ENCODE measurements around the gene KRTAP4-12. TPM values are rescaled to one million over a fixed set of nuclear protein-coding genes. Genes with fewer than 3 reads are reported as not detected.

KRTAP4-12 gene
- total and polyA plus RNA-seq, 2 donors (not counting 1 experiment from before 2014, with no cell fraction given): 0.12 TPM; not detected in 1

DNA sequence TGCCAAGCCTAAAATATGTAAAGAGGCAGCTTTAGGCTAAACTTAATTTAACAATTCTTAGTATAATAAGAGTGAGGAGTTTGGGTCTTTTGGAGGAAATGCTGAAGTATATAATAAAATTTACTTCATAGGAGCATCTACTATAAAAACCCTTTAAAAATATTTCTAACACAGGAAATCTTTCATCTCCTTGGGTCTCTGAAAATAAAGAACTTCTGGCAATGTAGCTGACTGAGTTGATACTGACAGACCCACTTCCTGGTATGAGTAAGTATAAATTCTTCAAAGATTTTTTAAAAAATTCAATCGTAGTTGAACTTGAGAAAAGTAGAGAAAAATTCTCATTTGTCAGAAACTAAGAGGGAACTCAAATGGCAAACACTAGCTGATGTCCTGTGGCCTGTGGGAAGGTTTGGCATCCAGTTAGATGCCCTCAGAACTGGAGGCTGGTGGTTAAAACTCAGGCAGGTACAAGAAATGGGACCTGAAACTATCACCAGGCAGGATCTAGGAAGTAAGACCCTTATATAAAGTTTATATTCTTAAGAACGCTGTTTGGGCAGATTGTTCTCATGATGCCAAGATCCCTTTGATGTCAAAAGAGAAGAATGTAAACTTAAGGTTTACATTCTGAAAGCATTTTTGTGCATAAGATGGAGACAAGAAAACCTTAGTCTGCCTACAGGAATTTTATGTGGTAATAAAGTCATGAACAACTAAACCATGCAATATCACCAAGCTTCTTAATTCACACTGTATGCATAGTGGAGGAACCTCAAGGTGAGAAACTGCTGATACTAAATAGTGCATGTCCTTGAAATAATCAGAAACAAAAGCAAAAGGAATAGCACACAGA lies 10.1 kb upstream of the KRTAP4-12 start:
- H3K4me1 Mint-ChIP-seq: peaks cover 5% of the 10 kb centered on the region
- TF ChIP-seq, protein P1, sequence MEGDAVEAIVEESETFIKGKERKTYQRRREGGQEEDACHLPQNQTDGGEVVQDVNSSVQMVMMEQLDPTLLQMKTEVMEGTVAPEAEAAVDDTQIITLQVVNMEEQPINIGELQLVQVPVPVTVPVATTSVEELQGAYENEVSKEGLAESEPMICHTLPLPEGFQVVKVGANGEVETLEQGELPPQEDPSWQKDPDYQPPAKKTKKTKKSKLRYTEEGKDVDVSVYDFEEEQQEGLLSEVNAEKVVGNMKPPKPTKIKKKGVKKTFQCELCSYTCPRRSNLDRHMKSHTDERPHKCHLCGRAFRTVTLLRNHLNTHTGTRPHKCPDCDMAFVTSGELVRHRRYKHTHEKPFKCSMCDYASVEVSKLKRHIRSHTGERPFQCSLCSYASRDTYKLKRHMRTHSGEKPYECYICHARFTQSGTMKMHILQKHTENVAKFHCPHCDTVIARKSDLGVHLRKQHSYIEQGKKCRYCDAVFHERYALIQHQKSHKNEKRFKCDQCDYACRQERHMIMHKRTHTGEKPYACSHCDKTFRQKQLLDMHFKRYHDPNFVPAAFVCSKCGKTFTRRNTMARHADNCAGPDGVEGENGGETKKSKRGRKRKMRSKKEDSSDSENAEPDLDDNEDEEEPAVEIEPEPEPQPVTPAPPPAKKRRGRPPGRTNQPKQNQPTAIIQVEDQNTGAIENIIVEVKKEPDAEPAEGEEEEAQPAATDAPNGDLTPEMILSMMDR (IDR thresholded peaks at IDR 0.05): no peak
- TF ChIP-seq EZH2 (IDR thresholded peaks at IDR 0.05; ENCODE audit: borderline replicate concordance, insufficient read depth, low read depth, low read length, poor library complexity, severe bottlenecking): no peak
- Histone ChIP-seq H3K27me3 (replicated peaks in 1 of 4; ENCODE audit: control extremely low read depth in 1 of 4, control insufficient read depth in 3 of 4, insufficient read depth in 4 of 4, low read length in 3 of 4) (no peaks in the 10 kb centered on the region), H3K9me3 (ENCODE audit: control extremely low read depth in 1 of 3, control insufficient read depth in 2 of 3, insufficient read depth in 1 of 3, low read length in 2 of 3) (peaks cover 0 to 2% (median 1%) of the 10 kb centered on the region in 3 donors), H3K79me2 (ENCODE audit: control insufficient read depth, insufficient read depth, low read length) (no peaks in the 10 kb centered on the region), H3K4me1 (ENCODE audit: control insufficient read depth in 2 of 2, insufficient read depth in 2 of 2, low read length in 2 of 2) (peaks cover 9 to 15% of the 10 kb centered on the region in 2 donors), H2AFZ (ENCODE audit: insufficient read depth, low read depth, low read length, poor library complexity, severe bottlenecking) (peak overlapping the region; percentile 8), H3K4me2 (replicated peaks; ENCODE audit: low read depth, low read length, poor library complexity, severe bottlenecking) (peak overlapping the region; percentile 18), H3K27ac (ENCODE audit: low read length in 2 of 2) (no peak overlapping the region), H3K9ac (ENCODE audit: low read length) (no peak overlapping the region), H3K4me3 (ENCODE audit: control extremely low read depth in 1 of 5, extremely low read depth in 1 of 5, insufficient read depth in 1 of 5, low read depth in 2 of 5, low read length in 4 of 5) (no peak overlapping the region), H3K36me3 (replicated peaks in 1 of 2; ENCODE audit: control extremely low read depth in 1 of 2, control insufficient read depth in 1 of 2, extremely low read depth in 1 of 2, insufficient read depth in 2 of 2, low read length in 1 of 2) (no peaks in the 10 kb centered on the region), H4K20me1 (ENCODE audit: control insufficient read depth, insufficient read depth, low read length, poor library complexity, severe bottlenecking) (no peaks in the 10 kb centered on the region)
- ATAC-seq (ENCODE audit: low read depth) (no peak), DNase-seq (no peak)
- peaks cover 3% of the 10 kb centered on the region for H3K9me3 Mint-ChIP-seq (ENCODE audit: insufficient read depth)
- CTCF ChIA-PET: no interaction called here
- WGBS (ENCODE audit: insufficient coverage): no CpG with 5 or more reads among the region's 2 CpGs
- POLR2A ChIA-PET: no interaction called here
- H3K27me3 Mint-ChIP-seq: peaks cover 9% of the 10 kb centered on the region
- no peak overlapping the region for H3K4me3 Mint-ChIP-seq
- H3K27ac Mint-ChIP-seq: no peak overlapping the region
- intact Hi-C loops (cut with micrococcal nuclease): no loop called here

DNA sequence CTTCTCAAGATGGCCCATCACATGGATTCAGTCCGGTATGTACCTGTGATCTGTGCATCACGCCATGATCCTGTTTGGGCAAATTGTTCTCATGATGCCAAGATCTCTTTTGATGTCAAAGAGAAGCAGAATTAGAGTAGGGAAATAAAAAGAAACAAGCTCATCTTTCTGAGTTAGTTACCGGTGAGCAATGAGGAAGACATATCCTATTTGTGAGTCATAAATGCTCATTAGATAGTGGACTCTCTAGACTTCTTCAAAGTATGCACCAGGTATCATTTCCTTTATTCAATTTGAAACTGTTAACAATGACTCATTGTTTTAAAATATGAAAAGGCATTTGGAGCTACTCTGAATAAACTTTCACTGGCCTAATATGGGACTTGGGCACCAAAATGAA lies 8.0 kb upstream of the KRTAP4-12 start:
- Histone ChIP-seq H3K4me2 (replicated peaks; ENCODE audit: low read depth, low read length, poor library complexity, severe bottlenecking) (no peak overlapping the region), H3K36me3 (replicated peaks in 1 of 2; ENCODE audit: control extremely low read depth in 1 of 2, control insufficient read depth in 1 of 2, extremely low read depth in 1 of 2, insufficient read depth in 2 of 2, low read length in 1 of 2) (no peaks in the 10 kb centered on the region), H3K79me2 (ENCODE audit: control insufficient read depth, insufficient read depth, low read length) (no peaks in the 10 kb centered on the region), H3K27me3 (replicated peaks in 1 of 4; ENCODE audit: control extremely low read depth in 1 of 4, control insufficient read depth in 3 of 4, insufficient read depth in 4 of 4, low read length in 3 of 4) (no peaks in the 10 kb centered on the region), H4K20me1 (ENCODE audit: control insufficient read depth, insufficient read depth, low read length, poor library complexity, severe bottlenecking) (no peaks in the 10 kb centered on the region), H3K4me1 (ENCODE audit: control insufficient read depth in 2 of 2, insufficient read depth in 2 of 2, low read length in 2 of 2) (peaks cover 9 to 15% of the 10 kb centered on the region in 2 donors), H2AFZ (ENCODE audit: insufficient read depth, low read depth, low read length, poor library complexity, severe bottlenecking) (no peak overlapping the region), H3K27ac (ENCODE audit: low read length in 2 of 2) (no peak overlapping the region), H3K4me3 (ENCODE audit: control extremely low read depth in 1 of 5, extremely low read depth in 1 of 5, insufficient read depth in 1 of 5, low read depth in 2 of 5, low read length in 4 of 5) (no peak overlapping the region), H3K9me3 (ENCODE audit: control extremely low read depth in 1 of 3, control insufficient read depth in 2 of 3, insufficient read depth in 1 of 3, low read length in 2 of 3) (no peaks in the 10 kb centered on the region), H3K9ac (ENCODE audit: low read length) (no peak overlapping the region)
- no peak for TF ChIP-seq EZH2 (IDR thresholded peaks at IDR 0.05; ENCODE audit: borderline replicate concordance, insufficient read depth, low read depth, low read length, poor library complexity, severe bottlenecking)
- TF ChIP-seq, protein P1 (IDR thresholded peaks at IDR 0.05): no peak
- DNase-seq: no peak
- ChIA-PET CTCF (no interaction called here), POLR2A (no interaction called here)
- Mint-ChIP-seq H3K4me3 (no peak overlapping the region), H3K27me3 (no peaks in the 10 kb centered on the region), H3K4me1 (peaks cover 5% of the 10 kb centered on the region), H3K27ac (no peak overlapping the region), H3K9me3 (ENCODE audit: insufficient read depth) (peaks cover 1% of the 10 kb centered on the region)
- intact Hi-C loops (cut with micrococcal nuclease): no loop called here
- ATAC-seq (ENCODE audit: low read depth): no peak
- WGBS (ENCODE audit: insufficient coverage): 100% methylated on average over 2 of the region's 3 CpGs
